ENCODE results near the gene PSRC1. TPM values are rescaled to one million over a fixed set of nuclear protein-coding genes. Genes with fewer than 3 reads are reported as not detected.

PSRC1 gene
- total RNA-seq, 1 donor: 0.73 TPM

GRCh38 chr1:109269981-109270622, 12.8 kb downstream of the PSRC1 start:
- no peaks in the 10 kb centered on the region for H3K9me3 ChIP-seq (ENCODE audit: low read depth, low read length)
- no peaks in the 10 kb centered on the region for H3K27me3 ChIP-seq (ENCODE audit: insufficient read depth, low read length)
- peaks cover 4% of the 10 kb centered on the region for H3K4me1 ChIP-seq (ENCODE audit: insufficient read depth, low read length)
- no peak overlapping the region for H3K4me3 ChIP-seq (ENCODE audit: low read length)

- Histone ChIP-seq H3K4me1 (ENCODE audit: insufficient read depth, low read length) (no peaks in the 10 kb centered on the region), H3K27me3 (ENCODE audit: insufficient read depth, low read length) (no peaks in the 10 kb centered on the region), H3K9me3 (ENCODE audit: low read depth, low read length) (no peaks in the 10 kb centered on the region), H3K4me3 (ENCODE audit: low read length) (no peak overlapping the region)
Measured at GRCh38 chr1:109269212-109269980, 13.5 kb downstream of the PSRC1 start.

DNA sequence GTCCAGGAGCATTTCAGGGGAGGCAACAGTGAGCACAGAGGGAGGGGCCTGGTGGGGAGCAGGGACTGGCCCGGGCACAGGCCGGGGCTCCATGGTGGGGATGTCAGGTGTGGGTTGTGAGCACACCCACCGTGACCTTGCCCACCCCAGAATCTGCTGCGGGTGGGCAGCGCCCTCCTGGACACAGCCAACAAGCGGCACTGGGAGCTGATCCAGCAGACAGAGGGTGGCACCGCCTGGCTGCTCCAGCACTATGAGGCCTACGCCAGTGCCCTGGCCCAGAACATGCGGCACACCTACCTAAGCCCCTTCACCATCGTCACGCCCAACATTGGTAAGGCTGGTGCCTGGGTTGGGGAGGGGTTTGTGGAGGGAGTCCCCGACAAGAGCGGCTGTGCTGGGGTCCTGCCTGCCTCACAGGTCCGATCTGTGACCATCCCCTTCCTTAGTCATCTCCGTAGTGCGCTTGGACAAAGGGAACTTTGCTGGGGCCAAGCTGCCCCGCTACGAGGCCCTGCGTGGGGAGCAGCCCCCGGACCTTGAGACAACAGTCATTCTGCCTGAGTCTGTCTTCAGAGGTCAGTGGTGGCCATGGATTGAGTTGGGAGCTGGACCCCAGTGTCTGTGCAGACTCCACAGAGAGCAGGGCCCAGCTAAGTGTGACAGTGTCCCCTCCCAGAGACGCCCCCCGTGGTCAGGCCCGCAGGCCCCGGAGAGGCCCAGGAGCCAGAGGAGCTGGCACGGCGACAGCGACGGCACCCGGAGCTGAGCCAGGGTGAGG, 14.3 kb downstream of the PSRC1 start:
- no peak overlapping the region for H3K4me3 ChIP-seq (ENCODE audit: low read length)
- H3K27me3 ChIP-seq (ENCODE audit: insufficient read depth, low read length): no peaks in the 10 kb centered on the region
- H3K4me1 ChIP-seq (ENCODE audit: insufficient read depth, low read length): peaks cover under 1% of the 10 kb centered on the region
- H3K9me3 ChIP-seq (ENCODE audit: low read depth, low read length): no peaks in the 10 kb centered on the region

GRCh38 chr1:109267743-109268300, 15.1 kb downstream of the PSRC1 start:
- Histone ChIP-seq H3K27me3 (ENCODE audit: insufficient read depth, low read length) (no peaks in the 10 kb centered on the region), H3K4me3 (ENCODE audit: low read length) (no peak overlapping the region), H3K4me1 (ENCODE audit: insufficient read depth, low read length) (peaks cover 4% of the 10 kb centered on the region), H3K9me3 (ENCODE audit: low read depth, low read length) (no peaks in the 10 kb centered on the region)

DNA sequence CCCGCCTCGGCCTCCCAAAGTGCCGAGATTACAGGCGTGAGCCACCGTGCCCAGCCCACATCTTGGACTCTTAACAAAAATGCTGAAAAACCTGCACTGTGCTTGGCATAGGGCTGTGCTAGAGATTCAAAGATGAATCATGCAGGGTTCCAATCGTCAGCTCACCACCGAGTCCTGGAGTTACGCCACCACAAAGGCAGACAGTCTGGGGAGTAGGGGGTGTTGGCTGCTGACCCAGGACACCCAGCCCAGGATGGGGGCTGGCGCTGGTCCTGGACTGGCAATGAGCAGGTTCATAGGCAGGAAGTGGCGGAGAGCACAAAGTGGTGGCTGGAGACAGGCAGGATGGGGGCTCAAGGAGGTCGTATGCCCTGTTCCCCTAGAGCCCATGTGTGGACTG, 16.0 kb downstream of the PSRC1 start:
- Histone ChIP-seq H3K9me3 (ENCODE audit: low read depth, low read length) (no peaks in the 10 kb centered on the region), H3K4me1 (ENCODE audit: insufficient read depth, low read length) (peaks cover 4% of the 10 kb centered on the region), H3K4me3 (ENCODE audit: low read length) (no peak overlapping the region), H3K27me3 (ENCODE audit: insufficient read depth, low read length) (no peaks in the 10 kb centered on the region)

- H3K4me1 ChIP-seq (ENCODE audit: insufficient read depth, low read length): peaks cover 4% of the 10 kb centered on the region
- H3K9me3 ChIP-seq (ENCODE audit: low read depth, low read length): no peaks in the 10 kb centered on the region
- no peak overlapping the region for H3K4me3 ChIP-seq (ENCODE audit: low read length)
- no peaks in the 10 kb centered on the region for H3K27me3 ChIP-seq (ENCODE audit: insufficient read depth, low read length)
Measured at GRCh38 chr1:109265741-109266330, 17.1 kb downstream of the PSRC1 start.

- no peaks in the 10 kb centered on the region for H3K27me3 ChIP-seq (ENCODE audit: insufficient read depth, low read length)
- peaks cover 4% of the 10 kb centered on the region for H3K4me1 ChIP-seq (ENCODE audit: insufficient read depth, low read length)
- no peaks in the 10 kb centered on the region for H3K9me3 ChIP-seq (ENCODE audit: low read depth, low read length)
- H3K4me3 ChIP-seq (ENCODE audit: low read length): no peak overlapping the region
Measured at GRCh38 chr1:109265016-109265415, 17.9 kb downstream of the PSRC1 start.

DNA sequence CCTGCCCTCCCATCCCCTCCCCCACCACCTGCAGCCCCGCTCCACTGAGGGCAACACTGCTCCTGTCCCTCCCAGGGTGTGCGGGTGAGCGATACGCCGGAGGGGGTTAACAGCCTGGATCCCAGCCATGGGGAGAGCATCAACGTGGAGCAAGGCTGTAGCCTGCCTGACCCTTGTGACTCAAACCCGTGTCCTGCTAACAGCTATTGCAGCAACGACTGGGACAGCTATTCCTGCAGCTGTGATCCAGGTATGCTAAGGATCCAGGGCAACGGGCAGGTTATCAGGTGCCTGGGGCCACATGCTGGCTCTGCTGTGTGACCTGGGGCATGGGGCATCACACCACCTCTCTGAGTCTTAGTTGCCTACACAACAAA, 18.6 kb downstream of the PSRC1 start:
- no peaks in the 10 kb centered on the region for H3K9me3 ChIP-seq (ENCODE audit: low read depth, low read length)

GRCh38 chr1:109263597-109264378, 19.2 kb downstream of the PSRC1 start:
- Histone ChIP-seq H3K27me3 (ENCODE audit: insufficient read depth, low read length) (no peaks in the 10 kb centered on the region), H3K4me1 (ENCODE audit: insufficient read depth, low read length) (peaks cover 4% of the 10 kb centered on the region), H3K4me3 (ENCODE audit: low read length) (no peak overlapping the region), H3K9me3 (ENCODE audit: low read depth, low read length) (no peaks in the 10 kb centered on the region)

More for the DNA sequence above, 18.6 kb downstream of the PSRC1 start:
- no peak overlapping the region for H3K4me3 ChIP-seq (ENCODE audit: low read length)
- no peaks in the 10 kb centered on the region for H3K27me3 ChIP-seq (ENCODE audit: insufficient read depth, low read length)
- peaks cover 4% of the 10 kb centered on the region for H3K4me1 ChIP-seq (ENCODE audit: insufficient read depth, low read length)

GRCh38 chr1:109263234-109263596, 19.7 kb downstream of the PSRC1 start:
- Histone ChIP-seq H3K9me3 (ENCODE audit: low read depth, low read length) (no peaks in the 10 kb centered on the region), H3K4me1 (ENCODE audit: insufficient read depth, low read length) (peaks cover 4% of the 10 kb centered on the region), H3K4me3 (ENCODE audit: low read length) (no peak overlapping the region), H3K27me3 (ENCODE audit: insufficient read depth, low read length) (no peaks in the 10 kb centered on the region)

DNA sequence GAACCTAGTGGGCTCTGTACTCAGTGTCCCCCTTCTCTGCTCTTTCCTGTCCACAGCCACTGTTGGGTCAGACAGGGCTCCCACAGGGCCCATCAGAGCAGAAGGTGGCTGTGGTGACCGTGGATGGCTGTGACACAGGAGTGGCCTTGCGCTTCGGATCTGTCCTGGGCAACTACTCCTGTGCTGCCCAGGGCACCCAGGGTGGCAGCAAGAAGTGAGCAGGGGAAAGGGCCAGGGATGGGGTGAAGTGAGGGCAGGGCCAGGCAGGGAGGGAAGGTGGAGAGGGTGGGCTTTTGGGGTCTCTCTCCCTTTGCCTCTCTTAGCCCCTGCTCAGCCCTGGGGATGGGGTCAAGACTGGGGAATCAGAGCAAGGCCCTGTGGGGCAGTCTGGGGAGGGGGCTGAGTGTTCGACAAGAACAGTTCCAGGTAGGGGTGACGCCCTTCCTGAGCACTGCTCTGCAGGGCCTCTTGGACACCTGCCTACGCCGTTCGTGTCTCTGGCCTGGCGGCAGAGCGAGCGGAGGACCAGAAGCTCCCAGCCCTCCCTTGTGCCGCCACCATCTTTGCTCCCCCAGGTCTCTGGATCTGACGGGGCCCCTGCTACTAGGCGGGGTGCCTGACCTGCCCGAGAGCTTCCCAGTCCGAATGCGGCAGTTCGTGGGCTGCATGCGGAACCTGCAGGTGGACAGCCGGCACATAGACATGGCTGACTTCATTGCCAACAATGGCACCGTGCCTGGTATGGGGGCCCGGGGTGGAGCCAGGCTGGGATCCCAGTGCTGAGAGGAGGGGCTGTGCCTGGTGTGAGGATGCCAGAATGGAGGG, 20.5 kb downstream of the PSRC1 start:
- H3K9me3 ChIP-seq (ENCODE audit: low read depth, low read length): no peaks in the 10 kb centered on the region
- peaks cover 4% of the 10 kb centered on the region for H3K4me1 ChIP-seq (ENCODE audit: insufficient read depth, low read length)
- no peaks in the 10 kb centered on the region for H3K27me3 ChIP-seq (ENCODE audit: insufficient read depth, low read length)
- no peak overlapping the region for H3K4me3 ChIP-seq (ENCODE audit: low read length)

DNA sequence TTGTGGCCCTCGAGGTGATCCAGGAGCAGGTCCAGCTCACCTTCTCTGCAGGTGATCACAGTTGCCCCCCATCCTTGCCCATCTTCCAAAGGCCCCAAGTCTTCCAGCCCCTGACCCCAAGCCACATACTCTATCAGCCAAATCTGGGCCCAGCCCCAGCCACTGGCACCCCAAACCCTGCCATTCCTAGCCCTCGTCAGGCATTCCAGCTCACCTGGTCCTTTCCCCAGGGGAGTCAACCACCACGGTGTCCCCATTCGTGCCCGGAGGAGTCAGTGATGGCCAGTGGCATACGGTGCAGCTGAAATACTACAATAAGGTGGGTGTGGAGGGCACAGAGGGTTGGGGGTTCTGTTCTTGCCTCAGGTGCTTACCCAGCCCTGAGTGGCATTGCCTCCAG, 21.4 kb downstream of the PSRC1 start:
- no peaks in the 10 kb centered on the region for H3K27me3 ChIP-seq (ENCODE audit: insufficient read depth, low read length)
- H3K4me3 ChIP-seq (ENCODE audit: low read length): no peak overlapping the region
- H3K4me1 ChIP-seq (ENCODE audit: insufficient read depth, low read length): peaks cover 4% of the 10 kb centered on the region
- H3K9me3 ChIP-seq (ENCODE audit: low read depth, low read length): no peaks in the 10 kb centered on the region

DNA sequence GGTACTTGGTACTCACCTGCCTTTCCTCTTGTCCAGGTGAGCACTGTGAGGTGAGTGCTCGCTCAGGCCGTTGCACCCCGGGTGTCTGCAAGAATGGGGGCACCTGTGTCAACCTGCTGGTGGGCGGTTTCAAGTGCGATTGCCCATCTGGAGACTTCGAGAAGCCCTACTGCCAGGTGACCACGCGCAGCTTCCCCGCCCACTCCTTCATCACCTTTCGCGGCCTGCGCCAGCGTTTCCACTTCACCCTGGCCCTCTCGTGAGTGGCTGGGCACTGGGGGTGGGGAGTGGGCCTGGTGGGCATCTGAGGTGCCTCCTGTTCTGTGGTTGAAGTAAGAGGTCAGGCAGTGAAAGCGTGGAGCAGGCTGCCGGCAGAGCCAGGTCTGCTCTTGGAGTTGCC, 21.9 kb downstream of the PSRC1 start:
- Histone ChIP-seq H3K4me1 (ENCODE audit: insufficient read depth, low read length) (peaks cover 4% of the 10 kb centered on the region), H3K9me3 (ENCODE audit: low read depth, low read length) (no peaks in the 10 kb centered on the region), H3K27me3 (ENCODE audit: insufficient read depth, low read length) (no peaks in the 10 kb centered on the region), H3K4me3 (ENCODE audit: low read length) (no peak overlapping the region)

Data from mononuclear cell (primary cell).